Liver (tissue), 9 donors: Measurements from ENCODE around the gene NPS. TPM values are rescaled to one million over a fixed set of nuclear protein-coding genes. Genes with fewer than 3 reads are reported as not detected.

Experiments
- DNase-seq: peaks from one replicate; pipeline ENCODE4 v3.0.0-alpha.2; 2017; ENCODE audit warnings: low spot score
- H3K27ac ChIP-seq, 2 donors: one replicate each; pipeline ENCODE4 v1.7.0; 2013; ENCODE audit warnings: inconsistent platforms in 2 of 2, low read length in 2 of 2, control low read depth in 1 of 2, low read depth in 1 of 2, mild to moderate bottlenecking in 1 of 2
- H3K27me3 ChIP-seq, 4 donors: one replicate each; pipeline versions ENCODE4 v1.6.1 to v1.7.0; 2013; ENCODE audit warnings: low read length in 3 of 4, inconsistent platforms in 1 of 4, mild to moderate bottlenecking in 1 of 4, moderate library complexity in 1 of 4; ENCODE audit not compliant: control insufficient read depth in 4 of 4, insufficient read depth in 4 of 4
- H3K36me3 ChIP-seq, 4 donors: one replicate each; pipeline versions ENCODE4 v1.6.1 to v1.7.0; 2013; ENCODE audit warnings: low read length in 3 of 4, mild to moderate bottlenecking in 3 of 4, low read depth in 1 of 4, moderate library complexity in 1 of 4; ENCODE audit not compliant: control insufficient read depth in 4 of 4, insufficient read depth in 3 of 4
- H3K4me1 ChIP-seq, 4 donors: one replicate each; pipeline versions ENCODE4 v1.6.1 to v1.7.0; 2013; ENCODE audit warnings: low read length in 3 of 4, mild to moderate bottlenecking in 3 of 4, moderate library complexity in 1 of 4; ENCODE audit not compliant: control insufficient read depth in 4 of 4, insufficient read depth in 4 of 4
- H3K4me3 ChIP-seq, 3 donors: one replicate each; pipeline versions ENCODE4 v1.6.1 to v1.7.0; 2013; ENCODE audit warnings: low read length in 3 of 3, control low read depth in 1 of 3, low read depth in 1 of 3, mild to moderate bottlenecking in 1 of 3
- H3K9ac ChIP-seq, 2 donors: one replicate each; pipeline ENCODE4 v1.7.0; 2013; ENCODE audit warnings: low read length in 2 of 2, mild to moderate bottlenecking in 2 of 2, moderate library complexity in 2 of 2, control low read depth in 1 of 2, low read depth in 1 of 2
- H3K9me3 ChIP-seq, 4 donors: one replicate each; pipeline versions ENCODE4 v1.6.1 to v1.7.0; 2013; ENCODE audit warnings: low read length in 3 of 4; ENCODE audit not compliant: control insufficient read depth in 4 of 4
- FOXA1 ChIP-seq: IDR thresholded peaks from 2 replicates; pipeline ENCODE4 v1.6.1; 2016; ENCODE audit warnings: antibody characterized with exemption
- GABPA ChIP-seq, 2 donors: IDR thresholded peaks in 1 of 2; conservative IDR thresholded peaks in 1 of 2; 2 replicates each; pipeline ENCODE4 v1.6.1; 2016; ENCODE audit warnings: antibody characterized with exemption in 2 of 2, mild to moderate bottlenecking in 1 of 2, moderate library complexity in 1 of 2
- HNF4A ChIP-seq, 2 donors: conservative IDR thresholded peaks; 2 replicates each; pipeline ENCODE4 v1.6.1; 2016; ENCODE audit warnings: antibody characterized with exemption in 2 of 2, mild to moderate bottlenecking in 2 of 2
- HNF4G ChIP-seq: IDR thresholded peaks from 2 replicates; pipeline ENCODE4 v1.6.1; 2016; ENCODE audit warnings: antibody characterized with exemption
- NR2F2 ChIP-seq: IDR thresholded peaks from 2 replicates; pipeline ENCODE4 v1.6.1; 2016; ENCODE audit warnings: antibody characterized with exemption
- RAD21 ChIP-seq, 2 donors: IDR thresholded peaks; 2 replicates each; pipeline ENCODE4 v1.6.1; 2016; ENCODE audit warnings: antibody characterized with exemption in 2 of 2, mild to moderate bottlenecking in 2 of 2
- RXRA ChIP-seq, 2 donors: IDR thresholded peaks; 2 replicates each; pipeline ENCODE4 v1.6.1; 2017 to 2018; ENCODE audit warnings: antibody characterized with exemption in 2 of 2, mild to moderate bottlenecking in 1 of 2
- TAF1 ChIP-seq: conservative IDR thresholded peaks from 2 replicates; pipeline ENCODE4 v1.6.1; 2016; ENCODE audit warnings: antibody characterized with exemption, mild to moderate bottlenecking
- YY1 ChIP-seq: IDR thresholded peaks from 2 replicates; pipeline ENCODE4 v1.6.1; 2016; ENCODE audit warnings: antibody characterized with exemption, mild to moderate bottlenecking
- WGBS: extraction: QIAGEN DNeasy Blood & Tissue Kit; methylation state at CpG from one replicate; pipeline ENCODE4 v1.1.7; 2013; 5-methylcytosine and 5-hydroxymethylcytosine counted together
- polyA plus RNA-seq, 2 donors: library from polyadenylated mRNA; stranded (reverse) in 1 of 2; unstranded in 1 of 2; fragments of 200-250 nt in 1 of 2; fragments of >200 nt in 1 of 2; fragmentation: Nextera tagmentation in 1 of 2; extraction: Ambion mirVana in 1 of 2; gene quantifications; one replicate each; pipeline versions ENCODE4 v1.2.1 to v1.2.3, GENCODE V29; 2013 to 2015
- total RNA-seq, 2 donors: library from RNA; depleted of rRNA; stranded (reverse); fragments of >200 nt; gene quantifications; one replicate each; pipeline ENCODE4 v1.2.3, GENCODE V29; 2014
- TF ChIP-seq, protein P1 (sequence below): IDR thresholded peaks from 2 replicates; pipeline ENCODE4 v1.6.1; 2016; ENCODE audit warnings: antibody characterized with exemption, mild to moderate bottlenecking
- TF ChIP-seq, protein P2 (sequence below): fragments of 150-350 bp; IDR thresholded peaks from 2 replicates; pipeline ENCODE4 v1.5.1; 2017; ENCODE audit warnings: improper control_type of control experiment, low read depth, low read length; ENCODE audit not compliant: missing input control
- TF ChIP-seq, protein P3 (sequence below): IDR thresholded peaks from 2 replicates; pipeline ENCODE4 v1.6.1; 2016; ENCODE audit warnings: antibody characterized with exemption
- TF ChIP-seq, protein P4 (sequence below): IDR thresholded peaks from 2 replicates; pipeline ENCODE4 v1.6.1; 2016; ENCODE audit warnings: antibody characterized with exemption
- donor health status: healthy.
- donor health status: healthy.
- donor health status: healthy.
- donor health status: healthy.
- donor health status: healthy.

The NPS gene
- total and polyA plus RNA-seq, 4 donors, result not detected

GRCh38 chr10:127532659-127533058, 16.4 kb upstream of the NPS start:
- TF ChIP-seq RXRA (IDR thresholded peaks at IDR 0.05), result no peak
- TF ChIP-seq, protein P1, sequence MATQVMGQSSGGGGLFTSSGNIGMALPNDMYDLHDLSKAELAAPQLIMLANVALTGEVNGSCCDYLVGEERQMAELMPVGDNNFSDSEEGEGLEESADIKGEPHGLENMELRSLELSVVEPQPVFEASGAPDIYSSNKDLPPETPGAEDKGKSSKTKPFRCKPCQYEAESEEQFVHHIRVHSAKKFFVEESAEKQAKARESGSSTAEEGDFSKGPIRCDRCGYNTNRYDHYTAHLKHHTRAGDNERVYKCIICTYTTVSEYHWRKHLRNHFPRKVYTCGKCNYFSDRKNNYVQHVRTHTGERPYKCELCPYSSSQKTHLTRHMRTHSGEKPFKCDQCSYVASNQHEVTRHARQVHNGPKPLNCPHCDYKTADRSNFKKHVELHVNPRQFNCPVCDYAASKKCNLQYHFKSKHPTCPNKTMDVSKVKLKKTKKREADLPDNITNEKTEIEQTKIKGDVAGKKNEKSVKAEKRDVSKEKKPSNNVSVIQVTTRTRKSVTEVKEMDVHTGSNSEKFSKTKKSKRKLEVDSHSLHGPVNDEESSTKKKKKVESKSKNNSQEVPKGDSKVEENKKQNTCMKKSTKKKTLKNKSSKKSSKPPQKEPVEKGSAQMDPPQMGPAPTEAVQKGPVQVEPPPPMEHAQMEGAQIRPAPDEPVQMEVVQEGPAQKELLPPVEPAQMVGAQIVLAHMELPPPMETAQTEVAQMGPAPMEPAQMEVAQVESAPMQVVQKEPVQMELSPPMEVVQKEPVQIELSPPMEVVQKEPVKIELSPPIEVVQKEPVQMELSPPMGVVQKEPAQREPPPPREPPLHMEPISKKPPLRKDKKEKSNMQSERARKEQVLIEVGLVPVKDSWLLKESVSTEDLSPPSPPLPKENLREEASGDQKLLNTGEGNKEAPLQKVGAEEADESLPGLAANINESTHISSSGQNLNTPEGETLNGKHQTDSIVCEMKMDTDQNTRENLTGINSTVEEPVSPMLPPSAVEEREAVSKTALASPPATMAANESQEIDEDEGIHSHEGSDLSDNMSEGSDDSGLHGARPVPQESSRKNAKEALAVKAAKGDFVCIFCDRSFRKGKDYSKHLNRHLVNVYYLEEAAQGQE, result no peak
- no peak for TF ChIP-seq RAD21 (IDR thresholded peaks at IDR 0.05)
- TF ChIP-seq HNF4A (conservative IDR thresholded peaks at IDR 0.05), result no peak
- no peak for TF ChIP-seq NR2F2
- TF ChIP-seq, protein P2, sequence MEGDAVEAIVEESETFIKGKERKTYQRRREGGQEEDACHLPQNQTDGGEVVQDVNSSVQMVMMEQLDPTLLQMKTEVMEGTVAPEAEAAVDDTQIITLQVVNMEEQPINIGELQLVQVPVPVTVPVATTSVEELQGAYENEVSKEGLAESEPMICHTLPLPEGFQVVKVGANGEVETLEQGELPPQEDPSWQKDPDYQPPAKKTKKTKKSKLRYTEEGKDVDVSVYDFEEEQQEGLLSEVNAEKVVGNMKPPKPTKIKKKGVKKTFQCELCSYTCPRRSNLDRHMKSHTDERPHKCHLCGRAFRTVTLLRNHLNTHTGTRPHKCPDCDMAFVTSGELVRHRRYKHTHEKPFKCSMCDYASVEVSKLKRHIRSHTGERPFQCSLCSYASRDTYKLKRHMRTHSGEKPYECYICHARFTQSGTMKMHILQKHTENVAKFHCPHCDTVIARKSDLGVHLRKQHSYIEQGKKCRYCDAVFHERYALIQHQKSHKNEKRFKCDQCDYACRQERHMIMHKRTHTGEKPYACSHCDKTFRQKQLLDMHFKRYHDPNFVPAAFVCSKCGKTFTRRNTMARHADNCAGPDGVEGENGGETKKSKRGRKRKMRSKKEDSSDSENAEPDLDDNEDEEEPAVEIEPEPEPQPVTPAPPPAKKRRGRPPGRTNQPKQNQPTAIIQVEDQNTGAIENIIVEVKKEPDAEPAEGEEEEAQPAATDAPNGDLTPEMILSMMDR, result no peak
- TF ChIP-seq, protein P3, sequence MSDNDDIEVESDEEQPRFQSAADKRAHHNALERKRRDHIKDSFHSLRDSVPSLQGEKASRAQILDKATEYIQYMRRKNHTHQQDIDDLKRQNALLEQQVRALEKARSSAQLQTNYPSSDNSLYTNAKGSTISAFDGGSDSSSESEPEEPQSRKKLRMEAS, result no peak
- TF ChIP-seq GABPA (IDR thresholded peaks at IDR 0.05 in 1 of 2, conservative IDR thresholded peaks at IDR 0.05 in 1 of 2), result no peak
- TF ChIP-seq, protein P4, sequence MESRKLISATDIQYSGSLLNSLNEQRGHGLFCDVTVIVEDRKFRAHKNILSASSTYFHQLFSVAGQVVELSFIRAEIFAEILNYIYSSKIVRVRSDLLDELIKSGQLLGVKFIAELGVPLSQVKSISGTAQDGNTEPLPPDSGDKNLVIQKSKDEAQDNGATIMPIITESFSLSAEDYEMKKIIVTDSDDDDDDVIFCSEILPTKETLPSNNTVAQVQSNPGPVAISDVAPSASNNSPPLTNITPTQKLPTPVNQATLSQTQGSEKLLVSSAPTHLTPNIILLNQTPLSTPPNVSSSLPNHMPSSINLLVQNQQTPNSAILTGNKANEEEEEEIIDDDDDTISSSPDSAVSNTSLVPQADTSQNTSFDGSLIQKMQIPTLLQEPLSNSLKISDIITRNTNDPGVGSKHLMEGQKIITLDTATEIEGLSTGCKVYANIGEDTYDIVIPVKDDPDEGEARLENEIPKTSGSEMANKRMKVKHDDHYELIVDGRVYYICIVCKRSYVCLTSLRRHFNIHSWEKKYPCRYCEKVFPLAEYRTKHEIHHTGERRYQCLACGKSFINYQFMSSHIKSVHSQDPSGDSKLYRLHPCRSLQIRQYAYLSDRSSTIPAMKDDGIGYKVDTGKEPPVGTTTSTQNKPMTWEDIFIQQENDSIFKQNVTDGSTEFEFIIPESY, result no peak
- TF ChIP-seq FOXA1, result no peak
- no peak for TF ChIP-seq TAF1
- no peak for TF ChIP-seq YY1
- TF ChIP-seq HNF4G, result no peak
- Histone ChIP-seq H3K27me3 (no peaks in the 10 kb centered on the region), H3K9ac (no peak overlapping the region), H3K36me3 (no peaks in the 10 kb centered on the region), H3K9me3 (no peaks in the 10 kb centered on the region), H3K27ac (no peak overlapping the region), H3K4me3 (no peak overlapping the region), H3K4me1 (no peaks in the 10 kb centered on the region)
- no peak for DNase-seq
- 89% methylated on average over 5 of the region's 5 CpGs for WGBS

GRCh38 chr10:127534074-127534473, 15.0 kb upstream of the NPS start:
- DNase-seq, result no peak
- no peaks in the 10 kb centered on the region for H3K36me3 ChIP-seq
- WGBS, result 66% methylated on average over 6 of the region's 6 CpGs
- H3K4me1 ChIP-seq, result no peaks in the 10 kb centered on the region
- H3K27me3 ChIP-seq, result no peaks in the 10 kb centered on the region
- no peak overlapping the region for H3K27ac ChIP-seq
- H3K9me3 ChIP-seq, result no peaks in the 10 kb centered on the region
- TF ChIP-seq, protein P3, result no peak
- TF ChIP-seq HNF4A (conservative IDR thresholded peaks at IDR 0.05) (no peak), GABPA (IDR thresholded peaks at IDR 0.05 in 1 of 2, conservative IDR thresholded peaks at IDR 0.05 in 1 of 2) (no peak)
- H3K4me3 ChIP-seq, result no peak overlapping the region
- no peak overlapping the region for H3K9ac ChIP-seq
